GM12878 (cell line): ENCODE measurements around the gene CTDNEP1. TPM values are rescaled to one million over a fixed set of nuclear protein-coding genes. Genes with fewer than 3 reads are reported as not detected.

ENCODE experiments used
- ATAC-seq: fragments of 200-7000 bp; cut with Tn5 transposase; 3 replicates; pipeline ENCODE4 v1.9.1; 2020; ENCODE audit warnings: mild to moderate bottlenecking, moderate library complexity
- BruUV-seq: library from RNA; stranded (reverse); fragments of 400-500 nt; replicated peaks from 2 replicates; lab custom pipeline; 2021; lab: Mats Ljungman, UMichigan
- CTCF ChIA-PET: fragments of 300-600 bp; sonication (Branson Sonifier 250); formaldehyde crosslinking; extraction: SDS; loops from one replicate; lab custom pipeline; 2021; ENCODE audit warnings: inconsistent platforms; lab: Yijun Ruan, JAX
- POLR2A ChIA-PET: fragments of 350-600 bp; formaldehyde crosslinking; extraction: SDS; loops from one replicate; lab custom pipeline; 2021; ENCODE audit warnings: inconsistent platforms; lab: Charles Lee
- RAD21 ChIA-PET: fragments of 300-600 bp; sonication (Branson Sonifier 250); formaldehyde crosslinking; loops from one replicate; lab custom pipeline; 2023; ENCODE audit warnings: antibody characterized with exemption; ENCODE audit not compliant: unreplicated experiment; lab: Charles Lee
- SMC1A ChIA-PET: fragments of 300-600 bp; sonication (Branson Sonifier 250); formaldehyde crosslinking; loops from one replicate; lab custom pipeline; 2023; ENCODE audit not compliant: unreplicated experiment, uncharacterized antibody; lab: Charles Lee
- DNase-seq: peaks from one replicate; pipeline ENCODE4 v3.0.0-alpha.2; 2011; ENCODE audit warnings: low read depth, low spot score
- FAIRE-seq: peaks from 3 replicates; lab custom pipeline; 2011; peaks lifted over from hg19 to GRCh38; lab: Jason Lieb, UNC
- H2AFZ ChIP-seq: 2 replicates; pipeline ENCODE4 v1.6.0; 2011; ENCODE audit warnings: low read depth, low read length, control low read depth; ENCODE audit not compliant: control insufficient read depth
- H3K27ac ChIP-seq: 2 replicates; pipeline ENCODE4 v1.5.1; 2011; ENCODE audit warnings: control low read depth; ENCODE audit not compliant: control insufficient read depth, insufficient read depth
- H3K27me3 ChIP-seq, 2 experiments: replicated peaks in 1 of 2; 2 replicates each; pipeline versions ENCODE4 v1.6.0 to v1.6.1; 2011; ENCODE audit warnings: low read length in 1 of 2; ENCODE audit not compliant: control insufficient read depth in 2 of 2, insufficient read depth in 2 of 2
- H3K36me3 ChIP-seq, 2 experiments: 2 replicates each; pipeline ENCODE4 v1.5.1; 2011; ENCODE audit warnings: low read length in 1 of 2; ENCODE audit not compliant: control insufficient read depth in 2 of 2, insufficient read depth in 2 of 2
- H3K4me1 ChIP-seq: 2 replicates; pipeline ENCODE4 v1.6.1; 2011; ENCODE audit warnings: mild to moderate bottlenecking, low read length, moderate library complexity, mixed read lengths; ENCODE audit not compliant: control insufficient read depth, insufficient read depth
- H3K4me2 ChIP-seq: 2 replicates; pipeline ENCODE4 v1.6.0; 2011; ENCODE audit warnings: control low read depth; ENCODE audit not compliant: control insufficient read depth, insufficient read depth
- H3K4me3 ChIP-seq: fragments of 200-600 bp; sonication (generic); 2 replicates; pipeline ENCODE4 v1.5.1; 2016
- H3K79me2 ChIP-seq: 2 replicates; pipeline ENCODE4 v1.6.0; 2011; ENCODE audit warnings: low read length; ENCODE audit not compliant: control insufficient read depth, insufficient read depth
- H3K9ac ChIP-seq: 2 replicates; pipeline ENCODE4 v1.8.0; 2011; ENCODE audit warnings: low read length, control low read depth, mixed read lengths; ENCODE audit not compliant: control insufficient read depth, insufficient read depth
- H3K9me3 ChIP-seq: replicated peaks from 3 replicates; pipeline ENCODE4 v1.5.1; 2011; ENCODE audit warnings: mild to moderate bottlenecking, low read length; ENCODE audit not compliant: control insufficient read depth, insufficient read depth
- H4K20me1 ChIP-seq: 2 replicates; pipeline ENCODE4 v1.6.0; 2011; ENCODE audit not compliant: control insufficient read depth, insufficient read depth
- FOXK2 ChIP-seq: fragments of 450-650 bp; IDR thresholded peaks from 2 replicates; pipeline ENCODE4 v1.6.1; 2017; ENCODE audit warnings: mild to moderate bottlenecking, moderate library complexity
- RELB ChIP-seq: fragments of 450-650 bp; IDR thresholded peaks from 2 replicates; pipeline ENCODE4 v1.6.1; 2017; ENCODE audit warnings: low read depth, mild to moderate bottlenecking, moderate library complexity
- SREBF2 ChIP-seq: IDR thresholded peaks from 2 replicates; pipeline ENCODE4 v1.6.1; 2012; ENCODE audit warnings: mild to moderate bottlenecking, low read length
- SUZ12 ChIP-seq: fragments of 200-600 bp; sonication (generic); IDR thresholded peaks from one replicate; pipeline ENCODE4 v1.6.1; 2018; ENCODE audit warnings: antibody characterized with exemption, mild to moderate bottlenecking; ENCODE audit not compliant: unreplicated experiment
- USF1 ChIP-seq: IDR thresholded peaks from 2 replicates; pipeline ENCODE4 v1.6.1; 2011; ENCODE audit warnings: borderline replicate concordance, low read depth, mild to moderate bottlenecking, moderate library complexity, mixed read lengths, low read length; ENCODE audit not compliant: insufficient read depth; ENCODE audit errors: extremely low read length
- WGBS: methylation state at CpG from one replicate; pipeline ENCODE4 v1.1.6; 2016; ENCODE audit warnings: low lambda C conversion rate; ENCODE audit not compliant: insufficient replicate concordance, insufficient coverage; ENCODE audit errors: missing lambda C conversion rate; 5-methylcytosine and 5-hydroxymethylcytosine counted together
- in situ Hi-C: fragments of 300-500 bp; cut with MboI; formaldehyde crosslinking; loops from 9 replicates; pipeline ENCODE4 v1.14.3; 2018; ENCODE audit warnings: mixed read lengths
- intact Hi-C: fragments of 100-400 bp; cut with micrococcal nuclease; formaldehyde crosslinking; loops from one replicate; pipeline ENCODE4 v1.14.2; 2022; ENCODE audit not compliant: unreplicated experiment
- polyA plus RNA-seq, 11 experiments: library from polyadenylated mRNA; depleted of rRNA in 4 of 11; unstranded in 6 of 11; stranded (reverse) in 5 of 11; fragments of >200 nt; fragmentation: Nextera tagmentation in 4 of 11; fragmentation: Illumina TruSeq in 1 of 11; extraction: Ambion mirVana in 4 of 11; extraction: Trizol in 1 of 11; gene quantifications; 1 replicate in 1 of 11; 2 replicates in 10 of 11; pipeline versions ENCODE4 v1.2.1 to v1.2.3, GENCODE V29; 2011 to 2016; ENCODE audit warnings: inconsistent platforms in 2 of 11, missing spikeins in 2 of 11, low read depth in 1 of 11
- total RNA-seq, 4 experiments: library from RNA; depleted of rRNA in 3 of 4; stranded (reverse); fragments of >200 nt in 3 of 4; fragmentation: Illumina TruSeq in 1 of 4; extraction: Trizol in 1 of 4; gene quantifications; 2 replicates each; pipeline versions ENCODE4 v1.2.1 to v1.2.3, GENCODE V29; 2013 to 2021

CTDNEP1 gene
- total and polyA plus RNA-seq, 10 of the 15 experiments (the other 5 are each of a cell fraction or from before 2014, with no cell fraction given), result 23.7 to 176 (median 30.3) TPM

DNA sequence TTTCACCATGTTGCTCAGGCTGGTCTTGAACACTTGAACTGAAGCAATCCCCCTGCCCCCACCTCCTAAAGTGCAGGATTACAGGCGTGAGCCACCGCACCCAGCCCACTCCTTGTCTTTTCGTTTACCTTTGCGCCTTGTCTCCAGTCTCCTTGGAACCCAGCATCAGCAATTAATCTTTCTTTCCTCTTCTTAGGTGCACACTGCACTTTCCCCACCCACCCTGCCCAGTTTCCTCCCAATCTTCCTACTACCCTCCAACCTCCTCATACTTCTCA, 12.2 kb upstream of the CTDNEP1 start (continued):
- TF ChIP-seq USF1 (no peak), FOXK2 (no peak), SREBF2 (no peak)

DNA sequence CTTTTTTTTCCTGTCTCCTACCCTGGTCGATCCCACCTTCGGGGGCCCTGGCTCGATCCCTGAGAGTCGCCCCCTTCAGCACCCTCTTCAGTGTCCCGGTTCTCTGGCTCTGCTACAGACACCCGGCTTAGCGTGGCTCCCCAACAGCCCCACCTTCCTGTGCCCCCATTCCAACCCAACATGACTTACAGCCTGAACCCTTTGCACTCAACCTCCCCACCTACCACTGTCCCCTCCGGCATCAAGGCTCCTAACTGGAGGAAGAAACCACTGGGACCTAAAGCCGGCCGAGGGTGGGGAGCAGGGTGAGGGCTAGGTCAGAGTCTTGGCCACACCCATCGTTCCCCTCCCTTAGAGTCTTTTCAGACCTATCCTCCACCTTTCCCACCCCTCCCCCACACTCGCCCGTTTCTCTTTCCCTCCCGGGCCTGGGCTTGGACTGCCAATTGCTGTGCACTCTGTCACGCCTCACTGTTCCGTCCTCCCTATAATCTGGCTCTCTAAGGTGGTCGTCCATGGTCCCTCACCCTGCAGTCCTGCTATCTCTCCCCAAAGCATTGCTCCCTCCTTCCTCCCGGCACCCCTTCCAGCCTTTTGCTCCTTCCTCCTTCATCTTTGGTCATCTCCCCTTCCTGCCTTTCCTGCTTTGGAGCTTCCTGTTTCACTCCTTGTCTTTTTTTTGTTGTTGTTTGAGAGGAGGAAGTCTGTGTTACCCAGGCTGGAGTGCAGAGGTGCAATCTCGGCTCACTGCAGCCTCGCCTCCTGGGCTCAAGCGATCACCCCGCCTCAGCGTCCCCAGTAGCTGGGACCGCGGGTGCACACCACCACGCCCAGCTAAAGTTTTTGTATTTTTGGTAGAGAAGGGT, 11.6 kb upstream of the CTDNEP1 start:
- Histone ChIP-seq H3K79me2 (no peaks in the 10 kb centered on the region), H3K27me3 (peaks cover 3 to 5% of the 10 kb centered on the region in 2 experiments; a peak in 2 of 4 replicates), H3K4me1 (peaks cover 17% of the 10 kb centered on the region), H2AFZ (peak overlapping the region; percentile 51), H3K4me3 (no peak overlapping the region), H3K4me2 (peak overlapping the region; percentile 69), H3K9ac (no peak overlapping the region)
- POLR2A ChIA-PET, result interaction anchor here (0.6 to 0.7 kb wide), 2 partner anchors 67 to 99 kb away, joined by 3 to 6 read pairs; no protein-coding TSS in a partner anchor
- DNase-seq, result no peak
- SMC1A ChIA-PET, result interaction anchor here (0.8 kb wide), 1 partner anchor 9 kb away, joined by 6 read pairs; no protein-coding TSS in a partner anchor
- BruUV-seq, result no TSS peak
- in situ Hi-C loops, result no loop called here
- CTCF ChIA-PET, result interaction anchor here (1.1 kb wide), 1 partner anchor 42 kb away, joined by 4 read pairs; no protein-coding TSS in a partner anchor
- RAD21 ChIA-PET, result no interaction called here
- peak; percentile 39 for TF ChIP-seq SUZ12
- no peak for TF ChIP-seq RELB
- TF ChIP-seq, all 136 proteins: peak for 1
- no peak overlapping the region for H3K27ac ChIP-seq
- WGBS, result 4% methylated on average over 26 of the region's 26 CpGs
- H4K20me1 ChIP-seq, result no peaks in the 10 kb centered on the region
- intact Hi-C loops, result no loop called here
- H3K9me3 ChIP-seq, result no peaks in the 10 kb centered on the region
- ATAC-seq (peak; percentile 32), FAIRE-seq (no peak)
- no peaks in the 10 kb centered on the region; a peak in 1 of 4 replicates for H3K36me3 ChIP-seq
